GM21737 (cell line): ENCODE measurements around the gene EYS.
"Not testable (repeated sequence)": the region's sequence is repeated elsewhere in the genome, so short reads cannot be mapped to it uniquely, and the experiment has no call there.

Source experiments
- ATAC-seq: cut with Tn5 transposase; IDR thresholded peaks from one replicate; pipeline ENCODE4 v1.9.1; 2021; ENCODE audit warnings: mild to moderate bottlenecking, moderate library complexity; ENCODE audit not compliant: unreplicated experiment

EYS gene

GRCh38 chr6:63808576-63808975 lies 1898.5 kb downstream of the EYS start:
- no peak for ATAC-seq

- no peak for ATAC-seq
Measured at GRCh38 chr6:63807056-63807455, 1900.0 kb downstream of the EYS start.

GRCh38 chr6:63806573-63806913 lies 1900.5 kb downstream of the EYS start:
- no peak for ATAC-seq

- ATAC-seq, result no peak
Measured at GRCh38 chr6:63805808-63806572, 1901.0 kb downstream of the EYS start.

GRCh38 chr6:63805345-63805744 lies 1901.7 kb downstream of the EYS start:
- no peak for ATAC-seq

GRCh38 chr6:63804381-63804956 lies 1902.6 kb downstream of the EYS start:
- no peak for ATAC-seq

- ATAC-seq, result no peak
Measured at GRCh38 chr6:63803371-63803770, 1903.7 kb downstream of the EYS start.

- ATAC-seq, result no peak
Measured at GRCh38 chr6:63802606-63803206, 1904.3 kb downstream of the EYS start.

- ATAC-seq, result not testable (repeated sequence)
Measured at GRCh38 chr6:63800386-63800785, 1906.6 kb downstream of the EYS start.

GRCh38 chr6:63799813-63800212 lies 1907.2 kb downstream of the EYS start:
- no peak for ATAC-seq

- no peak for ATAC-seq
Measured at GRCh38 chr6:63799313-63799712, 1907.7 kb downstream of the EYS start.

- no peak for ATAC-seq
Measured at GRCh38 chr6:63798378-63798777, 1908.6 kb downstream of the EYS start.

- ATAC-seq, result no peak
Measured at GRCh38 chr6:63797721-63798120, 1909.3 kb downstream of the EYS start.

GRCh38 chr6:63795826-63796225 lies 1911.2 kb downstream of the EYS start:
- no peak for ATAC-seq

GRCh38 chr6:63795006-63795405 lies 1912.0 kb downstream of the EYS start:
- ATAC-seq, result no peak

GRCh38 chr6:63793465-63794137 lies 1913.4 kb downstream of the EYS start:
- ATAC-seq, result no peak

- no peak for ATAC-seq
Measured at GRCh38 chr6:63792736-63793464, 1914.1 kb downstream of the EYS start.

GRCh38 chr6:63790334-63790733 lies 1916.7 kb downstream of the EYS start:
- no peak for ATAC-seq

- ATAC-seq, result no peak
Measured at GRCh38 chr6:63789699-63790098, 1917.3 kb downstream of the EYS start.

GRCh38 chr6:63788569-63788968 lies 1918.5 kb downstream of the EYS start:
- no peak for ATAC-seq

- no peak for ATAC-seq
Measured at GRCh38 chr6:63787021-63787420, 1920.0 kb downstream of the EYS start.
